Adrenal gland (tissue), 5 donors: ENCODE measurements around the gene TNNI3K.

Source experiments
- POLR2A ChIP-seq, 2 donors: fragments of 450-650 bp; IDR thresholded peaks; one replicate each; pipeline ENCODE4 v1.6.1; 2017; ENCODE audit warnings: antibody characterized with exemption in 2 of 2, mild to moderate bottlenecking in 2 of 2, moderate library complexity in 1 of 2
- TF ChIP-seq, protein P1 (sequence below), 6 experiments: fragments of 450-650 bp in 4 of 6; fragments of 200-600 bp in 2 of 6; sonication (generic) in 1 of 6; IDR thresholded peaks; 1 replicate in 5 of 6; 2 replicates in 1 of 6; pipeline versions ENCODE4 v1.5.1 to v1.8.0; 2016 to 2021; ENCODE audit warnings: antibody characterized with exemption in 6 of 6, mild to moderate bottlenecking in 2 of 6, moderate library complexity in 1 of 6
- donor health status: DM: no; HTN: no; CAD: no.

GRCh38 chr1:74584185-74584584, 349.0 kb downstream of the TNNI3K start:
- TF ChIP-seq, protein P1, sequence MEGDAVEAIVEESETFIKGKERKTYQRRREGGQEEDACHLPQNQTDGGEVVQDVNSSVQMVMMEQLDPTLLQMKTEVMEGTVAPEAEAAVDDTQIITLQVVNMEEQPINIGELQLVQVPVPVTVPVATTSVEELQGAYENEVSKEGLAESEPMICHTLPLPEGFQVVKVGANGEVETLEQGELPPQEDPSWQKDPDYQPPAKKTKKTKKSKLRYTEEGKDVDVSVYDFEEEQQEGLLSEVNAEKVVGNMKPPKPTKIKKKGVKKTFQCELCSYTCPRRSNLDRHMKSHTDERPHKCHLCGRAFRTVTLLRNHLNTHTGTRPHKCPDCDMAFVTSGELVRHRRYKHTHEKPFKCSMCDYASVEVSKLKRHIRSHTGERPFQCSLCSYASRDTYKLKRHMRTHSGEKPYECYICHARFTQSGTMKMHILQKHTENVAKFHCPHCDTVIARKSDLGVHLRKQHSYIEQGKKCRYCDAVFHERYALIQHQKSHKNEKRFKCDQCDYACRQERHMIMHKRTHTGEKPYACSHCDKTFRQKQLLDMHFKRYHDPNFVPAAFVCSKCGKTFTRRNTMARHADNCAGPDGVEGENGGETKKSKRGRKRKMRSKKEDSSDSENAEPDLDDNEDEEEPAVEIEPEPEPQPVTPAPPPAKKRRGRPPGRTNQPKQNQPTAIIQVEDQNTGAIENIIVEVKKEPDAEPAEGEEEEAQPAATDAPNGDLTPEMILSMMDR (IDR thresholded peaks at IDR 0.05), result no peak
- TF ChIP-seq POLR2A (IDR thresholded peaks at IDR 0.05), result no peak
